IPS-20b (cell line): Measurements from ENCODE around the gene C2CD5.
"Not testable (repeated sequence)": the region's sequence is repeated elsewhere in the genome, so short reads cannot be mapped to it uniquely, and the experiment has no call there.

Experiments
- H3K27ac ChIP-seq: one replicate; pipeline ENCODE4 v1.5.1; 2013; ENCODE audit warnings: low read length
- H3K27me3 ChIP-seq: 2 replicates; pipeline ENCODE4 v1.6.1; 2013; ENCODE audit warnings: mild to moderate bottlenecking, low read length, inconsistent platforms; ENCODE audit not compliant: insufficient read depth
- H3K36me3 ChIP-seq: 2 replicates; pipeline ENCODE4 v1.6.1; 2013; ENCODE audit warnings: low read depth, mild to moderate bottlenecking, inconsistent platforms, low read length, moderate library complexity; ENCODE audit not compliant: insufficient read depth
- H3K4me1 ChIP-seq: 2 replicates; pipeline ENCODE4 v1.6.1; 2013; ENCODE audit warnings: mild to moderate bottlenecking, control low read depth, inconsistent platforms, low read length, moderate library complexity; ENCODE audit not compliant: insufficient read depth
- H3K4me3 ChIP-seq: 2 replicates; pipeline ENCODE4 v1.5.1; 2013; ENCODE audit warnings: mild to moderate bottlenecking, low read length, inconsistent platforms
- H3K9ac ChIP-seq: 2 replicates; pipeline ENCODE4 v1.6.1; 2013; ENCODE audit warnings: low read depth, mild to moderate bottlenecking, inconsistent platforms, low read length, moderate library complexity
- H3K9me3 ChIP-seq: 2 replicates; pipeline ENCODE4 v1.6.1; 2013; ENCODE audit warnings: mild to moderate bottlenecking, low read depth, low read length, inconsistent platforms; ENCODE audit not compliant: insufficient read depth

C2CD5 gene

DNA sequence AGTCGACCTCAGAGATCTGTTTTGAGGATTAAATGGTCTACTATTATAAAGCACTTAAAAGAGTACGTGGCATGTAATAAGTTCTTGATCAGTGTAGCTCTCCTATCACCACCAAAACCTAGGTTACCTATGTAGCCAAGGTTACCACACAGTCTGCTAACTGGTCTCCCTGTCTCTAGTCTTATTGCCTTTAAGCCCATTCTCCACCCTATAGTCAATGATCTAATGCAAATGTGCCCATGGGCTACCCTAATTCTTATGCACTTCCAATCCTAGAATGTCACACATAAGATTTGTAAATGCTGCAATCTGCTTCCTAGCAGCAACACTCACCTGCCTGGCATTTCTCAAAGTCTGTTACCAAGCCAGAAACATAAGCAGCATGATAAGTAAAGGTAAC is 44.9 kb downstream of the C2CD5 start:
- Histone ChIP-seq H3K9me3 (no peaks in the 10 kb centered on the region), H3K4me1 (0 out of 2 replicates have a peak, but pooled peaks cover 4% of the 10 kb centered on the region), H3K9ac (no peak overlapping the region), H3K36me3 (peaks cover 7% of the 10 kb centered on the region), H3K4me3 (no peak overlapping the region), H3K27ac (no peak overlapping the region), H3K27me3 (no peaks in the 10 kb centered on the region)

DNA sequence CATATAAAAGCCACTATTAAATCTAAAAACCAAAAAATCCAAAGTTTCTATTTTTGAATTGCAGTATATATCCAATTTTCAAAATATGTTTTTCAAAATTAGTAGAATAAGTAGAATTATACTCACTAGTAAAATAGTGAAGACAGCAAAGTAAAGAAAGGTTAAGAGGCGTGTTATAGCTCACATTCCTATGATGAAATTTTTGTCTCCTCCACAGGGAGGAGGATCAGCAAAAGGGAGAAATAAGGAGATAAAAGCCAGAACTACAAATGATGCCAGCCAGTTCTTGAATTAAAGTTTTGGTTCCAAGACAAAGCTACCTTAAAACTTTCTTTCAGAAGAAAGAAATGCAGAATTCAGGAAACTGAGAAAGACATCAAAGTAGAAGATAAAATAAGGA is 50.0 kb downstream of the C2CD5 start:
- H3K4me1 ChIP-seq, result 0 out of 2 replicates have a peak, but pooled peaks cover under 1% of the 10 kb centered on the region
- no peak overlapping the region for H3K4me3 ChIP-seq
- H3K36me3 ChIP-seq, result peaks cover 28% of the 10 kb centered on the region
- H3K27me3 ChIP-seq, result no peaks in the 10 kb centered on the region
- H3K9ac ChIP-seq, result no peak overlapping the region
- no peak overlapping the region for H3K27ac ChIP-seq
- H3K9me3 ChIP-seq, result no peaks in the 10 kb centered on the region

DNA sequence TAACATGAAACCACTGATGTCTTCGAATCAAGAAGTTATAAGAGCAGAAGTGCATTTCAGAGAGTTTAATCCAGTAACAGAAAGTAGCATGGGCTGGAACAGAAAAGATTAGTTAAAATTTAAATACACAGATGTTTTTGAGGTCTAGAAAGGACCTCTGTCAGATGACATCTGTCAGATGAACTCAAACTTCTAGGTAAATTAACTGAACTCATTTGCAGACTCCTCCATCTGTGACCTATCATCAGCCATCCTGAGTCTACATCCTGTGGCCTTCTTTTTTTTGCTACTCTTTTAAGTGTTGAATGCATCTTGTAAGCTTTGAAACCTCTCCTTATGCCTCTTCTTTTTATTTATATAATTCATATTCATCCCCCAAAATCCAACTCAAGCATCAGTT is 53.3 kb downstream of the C2CD5 start:
- no peak overlapping the region for H3K4me3 ChIP-seq
- peaks cover 36% of the 10 kb centered on the region for H3K36me3 ChIP-seq
- no peak overlapping the region for H3K9ac ChIP-seq
- H3K9me3 ChIP-seq, result no peaks in the 10 kb centered on the region
- H3K4me1 ChIP-seq, result no peaks in the 10 kb centered on the region
- H3K27ac ChIP-seq, result no peak overlapping the region
- no peaks in the 10 kb centered on the region for H3K27me3 ChIP-seq

DNA sequence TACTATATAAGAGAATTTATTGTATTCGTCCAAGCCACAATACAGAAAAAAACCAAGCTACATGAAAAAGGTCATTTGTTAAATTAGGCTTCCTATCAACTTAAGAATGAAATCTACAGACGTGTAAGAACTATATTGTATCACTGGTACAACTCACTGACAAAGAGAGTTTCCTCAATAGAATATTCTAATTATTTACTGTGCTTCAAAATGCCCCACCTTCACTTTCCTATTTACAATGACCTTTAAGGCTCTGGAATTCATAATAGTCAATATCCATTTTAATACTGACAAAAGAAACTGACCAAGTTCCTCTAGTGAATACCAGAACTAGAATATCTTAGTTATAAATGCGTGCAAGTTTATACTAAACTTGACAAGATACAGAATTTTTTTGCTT is 55.9 kb downstream of the C2CD5 start:
- Histone ChIP-seq H3K27ac (no peak overlapping the region), H3K9ac (no peak overlapping the region), H3K36me3 (peaks cover 48% of the 10 kb centered on the region), H3K4me1 (no peaks in the 10 kb centered on the region), H3K27me3 (no peaks in the 10 kb centered on the region), H3K4me3 (no peak overlapping the region), H3K9me3 (no peaks in the 10 kb centered on the region)

DNA sequence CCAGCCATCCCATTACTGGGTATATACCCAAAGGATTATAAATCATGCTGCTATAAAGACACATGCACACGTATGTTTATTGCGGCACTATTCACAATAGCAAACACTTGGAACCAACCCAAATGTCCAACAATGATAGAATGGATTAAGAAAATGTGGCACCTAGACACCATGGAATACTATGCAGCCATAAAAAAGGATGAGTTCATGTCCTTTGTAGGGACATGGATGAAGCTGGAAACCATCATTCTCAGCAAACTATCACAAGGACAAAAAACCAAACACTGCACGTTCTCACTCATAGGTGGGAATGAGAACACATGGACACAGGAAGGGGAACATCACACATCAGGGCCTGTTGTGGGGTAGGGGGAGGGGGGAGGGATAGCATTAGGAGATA is 56.7 kb downstream of the C2CD5 start:
- H3K27me3 ChIP-seq, result not testable (repeated sequence)

DNA sequence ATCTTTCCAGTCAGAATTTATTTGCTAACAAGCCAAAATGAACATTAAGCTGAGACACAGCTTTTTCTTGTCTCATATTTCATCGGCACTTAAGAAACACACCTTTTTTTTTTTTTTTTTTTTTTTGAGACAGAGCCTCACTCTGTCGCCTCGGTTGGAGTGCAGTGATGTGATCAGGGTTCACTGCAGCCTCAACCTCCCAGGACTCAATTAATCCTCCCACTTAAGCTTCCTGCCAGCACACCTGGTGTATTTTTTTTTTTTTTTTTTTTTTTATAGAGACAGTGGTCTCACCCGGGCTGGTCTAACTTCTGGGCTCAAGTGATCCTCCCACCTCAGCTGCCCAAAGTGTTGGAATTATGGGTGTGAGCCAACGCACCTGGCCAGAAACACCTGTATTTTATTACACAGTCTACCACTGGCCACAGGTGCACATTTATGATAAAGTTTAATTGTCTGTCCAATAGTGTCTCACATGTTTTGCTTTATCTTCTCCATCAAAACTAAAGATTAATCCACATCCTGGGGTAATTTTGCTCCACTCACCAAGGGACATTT is 62.7 kb downstream of the C2CD5 start:
- Histone ChIP-seq H3K27ac (no peak overlapping the region), H3K9ac (no peak overlapping the region), H3K4me3 (no peak overlapping the region), H3K36me3 (peaks cover 32% of the 10 kb centered on the region), H3K9me3 (no peaks in the 10 kb centered on the region), H3K4me1 (no peaks in the 10 kb centered on the region), H3K27me3 (no peaks in the 10 kb centered on the region)

More for the DNA sequence above, 56.7 kb downstream of the C2CD5 start:
- not testable (repeated sequence) for H3K4me3 ChIP-seq, H3K27ac ChIP-seq, H3K9ac ChIP-seq, H3K9me3 ChIP-seq, H3K4me1 ChIP-seq
- peaks cover 47% of the 10 kb centered on the region for H3K36me3 ChIP-seq

DNA sequence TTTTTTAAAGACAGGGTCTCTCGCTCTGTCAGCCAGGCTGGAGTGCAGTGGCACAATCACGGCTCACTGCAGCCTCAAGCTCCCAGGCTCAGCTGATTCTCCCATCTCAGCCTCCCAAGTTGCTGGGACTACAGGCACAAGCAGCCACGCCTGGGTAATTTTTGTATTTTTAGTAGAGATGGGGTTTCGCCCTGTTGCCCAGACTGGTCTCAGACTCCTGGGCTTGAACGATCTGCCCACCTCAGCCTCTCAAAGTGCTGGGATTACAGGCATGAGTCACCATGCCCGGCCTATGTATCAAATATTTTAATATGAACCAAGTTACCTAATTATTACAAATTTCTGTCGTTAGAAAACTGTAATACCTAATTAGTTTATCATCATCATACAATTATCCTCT is 63.5 kb downstream of the C2CD5 start:
- not testable (repeated sequence) for H3K9me3 ChIP-seq, H3K27ac ChIP-seq, H3K4me3 ChIP-seq, H3K4me1 ChIP-seq, H3K27me3 ChIP-seq, H3K9ac ChIP-seq
- H3K36me3 ChIP-seq, result peaks cover 32% of the 10 kb centered on the region

DNA sequence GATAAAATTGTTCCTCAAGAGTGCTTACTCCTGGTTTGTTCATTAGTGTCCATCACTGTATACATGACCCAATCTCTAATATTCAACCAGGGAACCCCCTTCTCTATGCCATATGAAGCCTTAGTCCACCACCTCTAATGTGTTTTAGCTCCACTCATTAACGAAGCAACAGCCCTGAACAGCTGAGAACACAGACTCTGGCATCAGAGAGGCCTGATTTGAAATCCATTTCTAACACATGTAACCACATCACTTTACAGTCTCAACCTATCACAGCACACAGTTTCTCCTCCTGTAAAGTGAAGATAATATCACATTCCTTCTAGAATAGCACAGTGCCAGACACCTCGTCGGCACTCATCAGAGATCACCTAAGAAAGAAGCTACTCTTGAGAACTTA is 64.3 kb downstream of the C2CD5 start:
- Histone ChIP-seq H3K9me3 (no peaks in the 10 kb centered on the region), H3K36me3 (peaks cover 32% of the 10 kb centered on the region), H3K9ac (no peak overlapping the region), H3K4me1 (no peaks in the 10 kb centered on the region), H3K27ac (no peak overlapping the region), H3K27me3 (no peaks in the 10 kb centered on the region), H3K4me3 (no peak overlapping the region)

DNA sequence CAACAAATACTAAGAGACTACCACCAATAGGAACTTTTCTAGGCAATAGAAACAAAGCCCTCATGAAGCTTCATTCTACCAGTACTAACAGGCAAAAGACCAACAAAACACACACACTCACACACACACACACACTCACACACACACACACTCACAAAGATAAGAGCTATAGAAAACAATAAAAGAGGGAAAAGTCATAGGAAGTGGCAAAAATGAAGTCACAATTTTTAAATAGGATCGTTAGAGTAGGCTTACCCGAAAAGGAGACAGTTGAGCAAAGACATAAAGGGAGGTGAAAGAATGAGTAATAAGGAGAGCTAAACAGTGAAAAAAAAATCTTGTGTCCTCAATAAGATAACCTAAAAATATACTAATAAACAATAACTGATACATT is 66.5 kb downstream of the C2CD5 start:
- no peaks in the 10 kb centered on the region for H3K27me3 ChIP-seq
- no peak overlapping the region for H3K4me3 ChIP-seq
- H3K36me3 ChIP-seq, result peaks cover 23% of the 10 kb centered on the region
- no peaks in the 10 kb centered on the region for H3K4me1 ChIP-seq
- no peak overlapping the region for H3K27ac ChIP-seq
- H3K9me3 ChIP-seq, result no peaks in the 10 kb centered on the region
- H3K9ac ChIP-seq, result no peak overlapping the region

DNA sequence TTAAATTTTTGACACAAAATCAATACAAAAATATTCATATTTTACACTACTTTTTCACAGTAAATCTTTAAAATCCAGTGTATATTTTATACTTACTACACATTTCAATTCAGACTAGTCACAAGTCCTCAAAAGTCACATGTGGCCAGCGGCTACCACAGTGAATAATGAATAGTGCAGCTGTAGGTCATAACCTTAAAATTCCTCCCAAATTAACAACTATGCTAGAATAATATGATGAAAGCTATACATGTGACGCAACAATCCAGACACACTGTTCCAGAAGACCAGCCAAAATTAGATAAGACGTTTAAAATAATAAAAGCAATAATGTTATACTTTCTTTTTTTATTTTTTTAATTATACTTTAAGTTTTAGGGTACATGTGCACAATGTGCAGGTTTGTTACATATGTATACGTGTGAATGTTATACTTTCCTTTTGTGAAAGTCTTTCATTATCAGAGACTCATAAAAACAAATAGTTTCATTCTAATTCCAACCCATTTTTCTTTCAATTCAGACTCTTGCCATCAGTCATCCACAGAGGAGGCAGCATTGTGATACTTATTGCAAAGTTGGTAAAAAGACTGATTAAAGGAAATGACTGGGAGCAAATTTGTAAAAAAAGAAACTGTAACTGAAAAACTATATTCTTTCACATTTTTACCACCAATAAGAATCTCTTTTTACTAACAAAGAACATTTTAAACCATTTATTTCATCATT is 67.0 kb downstream of the C2CD5 start:
- Histone ChIP-seq H3K4me1 (no peaks in the 10 kb centered on the region), H3K9me3 (no peaks in the 10 kb centered on the region), H3K4me3 (no peak overlapping the region), H3K36me3 (peaks cover 21% of the 10 kb centered on the region), H3K27ac (no peak overlapping the region), H3K27me3 (no peaks in the 10 kb centered on the region), H3K9ac (no peak overlapping the region)

DNA sequence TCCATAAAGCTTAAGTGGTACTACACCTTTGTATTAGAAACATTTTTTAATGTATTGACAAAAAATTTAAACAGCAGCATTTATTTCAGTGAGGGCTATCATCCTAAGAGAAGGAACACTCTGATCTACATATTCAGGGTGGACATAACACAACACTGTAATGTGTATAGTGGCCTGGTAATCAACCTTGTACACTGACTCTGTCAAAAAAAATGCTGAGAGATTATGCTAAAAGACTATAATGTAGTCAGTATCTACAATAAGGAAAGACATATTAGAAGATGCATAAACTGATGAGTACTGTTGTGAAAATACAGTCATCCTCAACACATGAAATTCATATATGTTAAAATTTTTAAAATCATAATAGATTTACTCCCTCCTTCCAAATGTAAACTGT is 68.2 kb downstream of the C2CD5 start:
- Histone ChIP-seq H3K4me1 (no peaks in the 10 kb centered on the region), H3K4me3 (no peak overlapping the region), H3K27me3 (no peaks in the 10 kb centered on the region), H3K36me3 (peaks cover 16% of the 10 kb centered on the region; the same call in 1 of the 2 replicates), H3K27ac (no peak overlapping the region), H3K9ac (no peak overlapping the region), H3K9me3 (no peaks in the 10 kb centered on the region)

DNA sequence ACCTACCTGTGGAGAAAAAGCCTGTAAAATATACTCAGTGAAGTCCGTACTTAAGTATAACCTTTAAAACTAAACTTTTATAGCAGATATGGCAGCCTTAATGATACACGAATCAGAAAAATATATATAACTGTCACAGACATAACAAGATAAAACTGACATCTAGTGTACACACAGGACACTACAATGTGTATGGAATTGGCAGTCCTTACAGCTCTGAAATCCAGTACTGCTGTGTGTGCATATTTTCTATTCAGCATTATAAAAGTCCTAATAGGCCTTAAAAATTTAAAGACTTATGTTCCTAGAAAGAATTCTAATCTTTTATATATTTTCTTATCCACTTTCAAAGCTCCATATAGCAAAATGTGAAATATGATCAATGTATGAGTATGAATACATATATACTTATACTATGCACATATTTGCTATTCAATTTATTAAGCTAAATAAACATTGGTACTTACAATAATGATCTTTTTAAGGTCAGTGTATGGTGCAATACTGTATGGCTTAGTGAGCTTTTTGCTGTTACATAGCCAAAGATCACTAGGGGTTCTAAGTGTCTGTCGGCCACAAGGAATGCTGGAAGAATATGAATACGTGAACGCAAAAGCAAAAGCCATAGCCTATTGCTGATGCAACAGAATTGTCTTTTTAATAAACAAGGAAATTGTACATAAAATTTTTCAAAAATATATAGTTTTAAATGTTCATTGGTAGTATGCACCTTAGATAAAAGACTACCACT is 69.2 kb downstream of the C2CD5 start:
- Histone ChIP-seq H3K4me1 (no peaks in the 10 kb centered on the region), H3K27me3 (no peaks in the 10 kb centered on the region), H3K36me3 (peaks cover 26% of the 10 kb centered on the region; the same call in 1 of the 2 replicates), H3K27ac (no peak overlapping the region), H3K4me3 (no peak overlapping the region), H3K9ac (no peak overlapping the region), H3K9me3 (no peaks in the 10 kb centered on the region)
